ENCODE results near the gene GNAQ. TPM values are rescaled to one million over a fixed set of nuclear protein-coding genes. Genes with fewer than 3 reads are reported as not detected.
"Not testable (repeated sequence)": the region's sequence is repeated elsewhere in the genome, so short reads cannot be mapped to it uniquely, and the experiment has no call there.

The GNAQ gene
- polyA plus RNA-seq, 1 experiment: 21.4 TPM

DNA sequence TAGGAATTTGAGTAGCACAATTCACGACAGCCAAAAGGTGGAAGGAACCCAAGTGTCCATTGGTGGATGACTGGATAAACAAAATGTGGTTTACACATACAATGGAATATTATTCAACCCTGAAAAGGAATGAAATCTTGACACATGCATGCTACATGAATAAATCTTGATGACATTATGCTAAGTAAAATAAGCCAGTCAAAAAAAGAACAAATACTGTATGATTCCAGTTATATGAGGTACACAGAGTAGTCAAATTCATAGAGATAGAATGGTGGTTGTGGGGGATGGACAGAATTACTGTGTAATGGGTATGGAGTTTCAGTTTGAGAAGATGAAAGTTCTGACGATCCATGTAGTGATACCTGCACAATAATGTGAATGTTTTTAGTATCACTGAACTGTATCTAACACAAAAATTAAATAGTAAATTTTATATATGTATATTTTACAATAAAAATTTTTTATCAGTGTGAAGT is 265.8 kb downstream of the GNAQ start:
- POLR2A ChIA-PET: no interaction called here
- Histone ChIP-seq H3K4me3 (ENCODE audit: low read depth, low read length) (no peak overlapping the region), H3K27me3 (ENCODE audit: control insufficient read depth, insufficient read depth, low read length) (no peaks in the 10 kb centered on the region), H3K36me3 (ENCODE audit: control insufficient read depth, insufficient read depth, low read length) (no peaks in the 10 kb centered on the region)
- no peak for DNase-seq (ENCODE audit: low read depth)
- CTCF ChIA-PET: interaction anchor here (1.0 to 2.8 kb wide), 5 partner anchors 12 to 343 kb away, joined by 3 to 14 read pairs (median 4); no protein-coding TSS in a partner anchor
- TF ChIP-seq, protein P1, sequence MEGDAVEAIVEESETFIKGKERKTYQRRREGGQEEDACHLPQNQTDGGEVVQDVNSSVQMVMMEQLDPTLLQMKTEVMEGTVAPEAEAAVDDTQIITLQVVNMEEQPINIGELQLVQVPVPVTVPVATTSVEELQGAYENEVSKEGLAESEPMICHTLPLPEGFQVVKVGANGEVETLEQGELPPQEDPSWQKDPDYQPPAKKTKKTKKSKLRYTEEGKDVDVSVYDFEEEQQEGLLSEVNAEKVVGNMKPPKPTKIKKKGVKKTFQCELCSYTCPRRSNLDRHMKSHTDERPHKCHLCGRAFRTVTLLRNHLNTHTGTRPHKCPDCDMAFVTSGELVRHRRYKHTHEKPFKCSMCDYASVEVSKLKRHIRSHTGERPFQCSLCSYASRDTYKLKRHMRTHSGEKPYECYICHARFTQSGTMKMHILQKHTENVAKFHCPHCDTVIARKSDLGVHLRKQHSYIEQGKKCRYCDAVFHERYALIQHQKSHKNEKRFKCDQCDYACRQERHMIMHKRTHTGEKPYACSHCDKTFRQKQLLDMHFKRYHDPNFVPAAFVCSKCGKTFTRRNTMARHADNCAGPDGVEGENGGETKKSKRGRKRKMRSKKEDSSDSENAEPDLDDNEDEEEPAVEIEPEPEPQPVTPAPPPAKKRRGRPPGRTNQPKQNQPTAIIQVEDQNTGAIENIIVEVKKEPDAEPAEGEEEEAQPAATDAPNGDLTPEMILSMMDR (IDR thresholded peaks at IDR 0.05; ENCODE audit: insufficient read depth, low read depth, low read length): no peak

DNA sequence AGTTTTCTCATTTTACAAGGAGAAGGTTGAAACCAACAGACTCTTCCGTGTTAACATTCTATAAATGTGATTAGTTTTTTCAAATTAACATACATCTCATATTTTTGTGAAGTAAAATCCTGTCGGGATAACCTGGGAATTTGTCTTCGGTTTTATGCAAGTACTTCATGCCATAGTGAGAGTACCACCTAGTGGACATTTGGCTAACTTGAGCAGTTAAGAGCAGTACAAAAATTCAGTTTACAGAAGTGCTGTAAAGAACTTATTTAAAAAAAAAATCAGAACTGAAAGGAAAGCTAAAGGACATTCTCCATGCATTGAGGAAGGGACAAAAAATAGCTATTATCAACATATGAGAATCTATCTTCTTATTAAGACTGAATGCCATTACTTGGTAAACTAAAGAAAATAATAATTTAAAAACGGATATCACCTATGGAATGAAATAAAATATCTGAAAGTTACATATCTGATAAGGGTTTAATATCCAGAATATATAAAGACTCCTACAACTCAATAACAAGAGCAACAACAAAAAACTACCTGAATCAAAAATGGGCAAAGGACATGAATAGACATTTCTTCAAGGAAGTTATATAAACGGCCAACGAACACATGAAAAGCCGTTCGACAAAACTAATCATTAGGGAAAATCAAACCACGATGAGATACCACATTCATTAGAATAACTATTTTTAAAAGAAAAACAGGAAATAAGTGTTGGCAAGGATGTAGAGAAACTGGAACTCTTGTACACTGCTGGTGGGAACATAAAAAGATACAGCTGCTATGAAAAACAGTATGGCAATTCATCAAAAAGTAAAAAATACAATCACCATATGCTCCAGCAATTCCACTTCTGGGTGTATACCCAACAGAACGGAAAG is 266.5 kb downstream of the GNAQ start:
- TF ChIP-seq, protein P1 (IDR thresholded peaks at IDR 0.05; ENCODE audit: insufficient read depth, low read depth, low read length): peak; percentile 72
- ChIA-PET POLR2A (no interaction called here), CTCF (interaction anchor here (0.6 to 2.8 kb wide), 13 partner anchors 11 to 1863 kb away, joined by 3 to 14 read pairs (median 3); no protein-coding TSS in a partner anchor)
- no peaks in the 10 kb centered on the region for H3K27me3 ChIP-seq (ENCODE audit: control insufficient read depth, insufficient read depth, low read length)
- DNase-seq (ENCODE audit: low read depth): no peak
- H3K36me3 ChIP-seq (ENCODE audit: control insufficient read depth, insufficient read depth, low read length): no peaks in the 10 kb centered on the region
- no peak overlapping the region for H3K4me3 ChIP-seq (ENCODE audit: low read depth, low read length)

DNA sequence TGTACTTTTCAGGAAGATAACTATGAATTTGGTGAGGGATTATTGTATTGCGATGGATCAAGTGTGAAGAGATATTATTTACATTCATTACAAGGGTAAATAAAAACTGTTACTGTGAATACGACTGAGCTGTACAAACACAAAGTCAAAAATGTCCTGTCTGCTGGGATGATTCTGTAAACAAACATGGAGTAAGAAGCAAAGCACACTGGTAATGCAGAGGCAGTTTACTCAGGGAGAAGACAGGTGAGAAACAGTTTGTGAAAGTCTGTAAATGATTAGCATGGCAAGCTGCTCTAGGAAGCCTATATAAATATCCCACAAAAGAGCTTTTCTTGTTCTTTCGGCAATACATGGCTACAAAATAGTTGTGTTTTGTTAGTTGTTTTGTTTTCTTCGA is 268.0 kb downstream of the GNAQ start:
- ChIA-PET CTCF (interaction anchor here (1.4 to 2.8 kb wide), 4 partner anchors 9 to 330 kb away, joined by 4 to 14 read pairs (median 4); no protein-coding TSS in a partner anchor), POLR2A (no interaction called here)
- Histone ChIP-seq H3K27me3 (ENCODE audit: control insufficient read depth, insufficient read depth, low read length) (no peaks in the 10 kb centered on the region), H3K4me3 (ENCODE audit: low read depth, low read length) (no peak overlapping the region), H3K36me3 (ENCODE audit: control insufficient read depth, insufficient read depth, low read length) (no peaks in the 10 kb centered on the region)
- TF ChIP-seq, protein P1 (IDR thresholded peaks at IDR 0.05; ENCODE audit: insufficient read depth, low read depth, low read length): no peak
- DNase-seq (ENCODE audit: low read depth): no peak

- DNase-seq (ENCODE audit: low read depth); H3K36me3 ChIP-seq (ENCODE audit: control insufficient read depth, insufficient read depth, low read length); H3K27me3 ChIP-seq (ENCODE audit: control insufficient read depth, insufficient read depth, low read length); CTCF ChIA-PET; POLR2A ChIA-PET; H3K4me3 ChIP-seq (ENCODE audit: low read depth, low read length): not testable (repeated sequence)
These were observed 270.7 kb downstream of the GNAQ start for GRCh38 chr9:77760919-77761318.

DNA sequence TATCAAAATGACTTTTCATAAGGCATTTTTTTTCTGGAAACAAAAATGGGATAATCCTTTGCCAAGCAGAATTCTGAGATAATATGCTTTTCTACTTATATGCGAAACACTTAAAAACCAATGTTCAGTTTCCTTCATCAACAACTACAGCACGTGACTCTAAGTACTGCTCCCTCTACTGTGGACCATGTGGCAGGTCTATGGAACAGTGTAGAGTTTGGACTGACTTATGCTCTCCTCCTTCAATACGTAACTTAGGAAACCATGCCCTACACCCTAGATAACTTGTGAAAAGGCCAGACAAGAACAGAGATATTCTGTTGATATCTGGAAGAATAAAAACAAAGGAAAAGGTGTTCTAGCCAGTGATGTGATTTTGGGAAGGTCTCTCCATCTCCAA is 272.2 kb downstream of the GNAQ start:
- no peaks in the 10 kb centered on the region for H3K27me3 ChIP-seq (ENCODE audit: control insufficient read depth, insufficient read depth, low read length)
- H3K4me3 ChIP-seq (ENCODE audit: low read depth, low read length): no peak overlapping the region
- no peaks in the 10 kb centered on the region; the same call in 1 of the 2 replicates for H3K36me3 ChIP-seq (ENCODE audit: control insufficient read depth, insufficient read depth, low read length)
- CTCF ChIA-PET: no interaction called here
- POLR2A ChIA-PET: no interaction called here
- TF ChIP-seq, protein P1 (IDR thresholded peaks at IDR 0.05; ENCODE audit: insufficient read depth, low read depth, low read length): no peak
- DNase-seq (ENCODE audit: low read depth): no peak

All from BJ (cell line).